NCI-H1694 treated with DMSO at 0.1 percent for 48 hours (cell line): ENCODE measurements around the gene ZXDC.

ENCODE experiments used
- DNase-seq: peaks from one replicate; lab custom pipeline; 2025; lab: John Stamatoyannopoulos, UW

The ZXDC gene

DNA sequence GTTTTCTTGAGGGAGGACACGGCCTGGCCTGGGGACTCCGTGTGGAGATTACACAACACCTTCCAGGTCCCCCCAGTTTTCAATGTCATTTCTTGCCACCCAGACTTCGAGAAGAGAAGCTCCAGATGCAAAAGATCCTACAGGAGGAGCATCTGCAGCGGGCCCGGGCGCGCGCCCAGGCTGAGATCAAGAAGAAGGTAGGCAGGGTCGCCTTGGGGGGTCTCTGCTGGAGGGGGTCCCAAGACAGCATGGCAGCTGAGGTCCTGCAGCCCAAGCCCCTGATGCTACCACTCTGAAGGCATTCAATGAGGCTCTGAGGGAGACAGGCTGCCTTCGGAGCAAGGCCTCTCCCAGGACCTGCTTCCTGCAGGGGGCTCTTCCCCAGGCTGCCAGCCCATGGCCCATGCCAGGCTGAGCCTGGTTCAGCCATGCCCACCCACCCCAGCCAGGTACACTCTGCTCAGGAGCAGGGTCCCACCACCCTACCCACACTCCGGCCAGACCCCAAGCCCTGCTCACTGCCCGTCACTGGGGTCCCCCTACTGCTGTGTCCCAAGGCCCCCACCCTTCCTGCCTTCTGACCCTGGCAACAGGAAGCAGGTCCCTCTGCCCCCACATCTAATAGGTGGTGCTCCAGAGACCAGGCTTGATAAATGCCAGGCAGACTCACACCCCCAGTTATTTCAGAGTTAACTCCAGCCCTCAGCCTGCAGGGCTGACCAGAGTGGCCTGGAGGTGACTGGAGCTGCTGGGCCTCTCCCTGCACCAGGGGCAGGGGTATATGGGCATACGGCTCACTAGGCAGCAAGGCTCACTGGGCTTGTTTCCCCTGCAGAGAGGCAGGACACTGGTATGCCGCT, 40.0 kb downstream of the ZXDC start:
- no peak for DNase-seq

DNA sequence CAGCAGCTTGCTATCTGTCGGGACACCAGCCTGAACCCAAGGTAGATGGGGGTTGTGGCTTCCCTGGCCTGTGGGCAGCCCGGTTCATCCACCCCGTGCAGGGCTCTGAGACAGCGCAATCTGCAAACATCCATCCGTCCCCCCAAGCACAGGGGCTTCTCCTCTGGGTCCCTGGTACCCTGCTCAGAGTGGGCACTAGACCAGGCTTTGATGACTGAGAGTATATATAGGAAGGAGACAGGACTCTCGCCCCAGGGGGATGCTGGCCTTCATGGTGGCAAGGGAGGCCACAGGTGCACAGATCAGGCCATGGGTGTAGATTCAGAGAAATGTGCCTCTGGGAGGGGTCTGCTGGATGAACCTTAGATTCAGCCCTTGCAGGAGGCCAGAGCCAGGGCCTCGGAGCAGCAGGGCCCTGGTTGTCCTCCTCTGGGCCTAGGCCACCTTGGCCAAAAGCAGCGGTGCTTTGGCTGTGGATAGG, 40.7 kb downstream of the ZXDC start:
- DNase-seq: no peak

DNA sequence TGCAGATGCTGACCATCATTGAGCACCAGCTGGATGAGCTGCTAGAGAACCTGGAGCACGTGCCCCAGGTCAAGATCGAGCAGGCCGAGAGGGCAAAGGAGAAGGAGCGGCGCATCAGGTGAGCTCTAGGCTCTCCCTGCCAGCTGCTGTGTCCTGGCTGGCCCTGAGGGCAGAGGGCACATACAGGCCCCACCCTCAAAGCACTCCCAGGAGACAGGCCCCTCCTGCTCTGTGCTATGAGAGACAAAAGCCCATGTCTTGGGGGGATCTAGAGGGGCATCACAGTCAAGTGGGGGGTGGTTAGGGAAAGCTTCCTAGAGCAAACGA, 41.5 kb downstream of the ZXDC start:
- DNase-seq: no peak

DNA sequence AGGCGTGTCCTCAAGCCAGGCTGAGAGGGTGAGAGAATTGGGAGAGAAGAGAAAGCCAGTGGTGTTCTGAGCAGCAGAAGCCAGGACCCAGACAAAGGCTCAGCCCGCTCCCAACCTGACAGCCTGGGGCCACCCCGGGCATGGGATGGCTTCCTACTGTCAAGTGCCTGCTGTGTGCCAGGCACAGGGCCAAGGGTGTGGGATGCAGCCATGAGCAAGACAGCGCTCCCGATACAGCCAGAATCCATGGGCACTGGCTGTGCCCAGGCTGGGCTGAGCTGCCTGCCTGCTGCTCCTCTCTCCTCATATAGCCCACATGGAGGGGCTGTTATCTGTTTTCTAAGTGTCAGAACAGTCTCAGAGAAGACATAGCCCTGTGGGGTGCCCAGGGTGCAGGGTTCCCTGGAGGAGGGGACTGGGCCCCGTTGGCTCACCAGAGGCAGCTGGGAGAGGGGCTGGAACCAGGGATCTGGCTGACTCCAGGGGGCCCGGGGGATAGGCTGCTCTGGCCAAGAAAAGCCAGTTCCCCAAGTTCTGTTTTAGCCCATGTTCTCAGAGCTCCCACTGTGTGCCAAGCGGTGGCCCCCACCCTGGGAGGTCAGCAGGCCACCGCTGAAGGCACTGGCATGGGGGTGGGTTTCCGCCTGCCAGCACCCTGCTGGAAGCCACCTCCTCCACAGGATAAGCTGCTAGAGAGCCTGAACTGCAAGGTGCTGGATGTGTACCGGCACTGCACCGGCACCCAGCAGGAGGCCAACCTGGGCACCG, 42.0 kb downstream of the ZXDC start:
- peak; percentile 54 for DNase-seq

DNA sequence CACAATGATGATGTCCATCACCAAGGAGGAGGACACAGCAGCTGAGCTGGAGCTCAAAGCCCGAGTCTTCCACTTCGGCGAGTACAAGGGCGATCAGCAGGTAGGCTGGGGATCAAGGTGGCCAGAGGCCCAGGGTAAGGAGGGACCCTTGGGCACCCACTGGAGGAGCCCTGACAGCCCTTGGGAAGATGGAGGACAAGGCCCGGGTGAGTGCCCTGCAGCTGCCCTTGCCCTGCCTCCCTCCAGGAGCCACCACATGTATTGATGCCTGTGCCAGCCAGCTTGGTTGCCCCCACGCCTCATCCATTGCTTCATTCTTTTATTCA, 42.6 kb downstream of the ZXDC start:
- DNase-seq: no peak

DNA sequence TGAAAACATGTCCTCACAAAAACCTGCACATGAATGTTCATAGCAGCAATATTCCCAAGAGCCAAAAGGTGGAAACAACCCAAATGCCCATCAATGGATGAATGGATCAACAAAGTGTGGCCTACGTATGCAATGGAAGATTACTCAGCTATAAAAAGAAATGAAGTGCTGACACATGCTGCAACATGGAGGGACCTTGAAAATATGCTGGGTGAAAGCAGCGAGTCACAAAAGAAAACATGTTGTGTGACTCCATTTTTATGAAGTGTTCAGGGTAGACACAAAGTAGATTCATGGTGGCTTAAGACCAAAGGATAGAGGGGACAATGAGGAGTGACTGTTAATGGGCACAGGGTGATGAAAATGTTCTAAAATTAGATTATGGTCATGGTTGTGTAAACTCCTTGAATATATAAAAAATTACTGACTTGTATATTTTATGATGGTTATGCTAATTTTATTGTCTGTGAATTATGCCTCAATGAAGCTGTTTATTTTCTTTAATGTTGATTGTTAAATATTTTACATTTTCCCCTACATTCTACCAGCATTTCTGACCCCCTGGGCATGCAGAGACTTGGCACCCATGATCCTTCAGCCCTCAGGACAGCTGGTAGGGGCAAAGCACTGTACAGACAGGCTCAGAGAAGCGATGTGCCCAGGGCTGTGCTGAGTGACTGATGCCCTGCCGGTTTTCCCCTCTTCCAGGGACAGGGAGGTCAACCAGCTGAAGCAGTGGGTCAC, 43.2 kb downstream of the ZXDC start:
- DNase-seq: no peak

DNA sequence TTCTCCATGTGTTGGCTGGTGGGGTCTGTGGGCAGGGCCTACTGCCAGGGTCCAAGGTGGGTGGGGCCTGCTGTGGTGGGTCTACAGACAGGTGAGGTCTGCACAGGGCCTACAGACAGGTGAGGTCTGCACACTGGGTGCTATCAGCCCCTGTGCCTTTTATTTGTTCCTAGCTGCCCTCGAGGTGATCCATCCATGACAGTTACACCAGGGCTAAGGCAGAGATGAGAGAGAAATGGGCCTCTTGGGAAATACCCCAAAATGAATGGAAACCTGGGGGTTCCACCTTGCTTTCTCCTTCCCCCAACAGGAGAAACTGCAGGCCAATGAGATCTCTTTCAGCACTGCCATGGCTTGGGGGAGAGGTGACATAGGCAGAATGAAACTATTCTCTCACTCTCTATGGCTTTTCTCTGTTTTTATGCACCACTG, 44.6 kb downstream of the ZXDC start:
- DNase-seq: no peak

DNA sequence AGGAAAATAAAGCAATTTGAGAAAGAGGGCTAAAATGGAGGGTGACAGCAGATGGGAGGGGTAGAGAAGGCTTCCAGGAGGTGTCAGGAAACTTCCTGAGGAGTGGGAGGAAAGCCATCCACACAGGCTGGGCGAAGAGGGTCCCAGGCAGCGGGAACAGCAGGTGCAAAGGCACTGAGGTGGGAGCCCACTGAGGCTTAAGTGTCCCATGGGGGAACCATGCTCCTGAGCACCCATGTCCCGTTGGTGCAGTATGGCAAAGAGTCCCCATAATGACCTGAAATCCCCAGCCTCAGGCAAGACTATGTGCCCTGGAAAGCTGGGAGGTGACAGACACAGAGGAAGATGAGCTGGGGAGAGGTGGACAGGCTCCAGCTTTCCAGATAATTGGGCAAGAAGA, 50.9 kb downstream of the ZXDC start:
- no peak for DNase-seq

DNA sequence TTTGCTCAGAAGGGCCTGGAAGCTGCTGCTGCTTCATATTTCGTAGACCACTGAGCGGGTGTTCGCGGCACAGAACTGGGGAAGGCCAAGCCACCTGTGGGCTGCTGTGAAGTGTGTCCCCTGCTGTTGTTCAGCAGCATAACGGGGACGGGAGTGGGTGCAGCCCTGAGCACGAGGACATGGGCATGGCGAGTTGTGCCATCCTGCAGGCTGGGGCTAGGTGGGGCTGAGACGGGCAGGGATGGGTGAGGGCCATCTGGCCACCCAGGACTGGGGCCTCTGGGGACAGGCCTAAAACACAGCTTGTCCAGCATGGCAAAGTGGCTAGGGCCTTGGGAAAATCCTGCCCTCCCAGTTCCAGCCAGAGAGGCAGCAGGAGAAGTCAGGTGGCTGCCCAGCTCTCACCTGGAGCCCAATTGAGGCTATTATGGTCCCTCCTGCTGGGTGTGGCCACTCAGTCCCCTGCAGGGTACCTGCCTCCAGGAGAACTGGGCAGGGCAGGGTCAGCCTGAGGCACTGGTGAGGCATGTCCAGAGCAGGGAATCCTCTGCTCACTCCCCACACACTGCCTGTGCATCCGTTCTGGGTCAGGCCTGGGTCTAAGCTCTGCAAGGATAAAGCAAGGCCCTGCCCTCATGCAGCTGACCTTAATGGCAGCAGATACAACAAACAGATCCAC, 51.5 kb downstream of the ZXDC start:
- DNase-seq: no peak

DNA sequence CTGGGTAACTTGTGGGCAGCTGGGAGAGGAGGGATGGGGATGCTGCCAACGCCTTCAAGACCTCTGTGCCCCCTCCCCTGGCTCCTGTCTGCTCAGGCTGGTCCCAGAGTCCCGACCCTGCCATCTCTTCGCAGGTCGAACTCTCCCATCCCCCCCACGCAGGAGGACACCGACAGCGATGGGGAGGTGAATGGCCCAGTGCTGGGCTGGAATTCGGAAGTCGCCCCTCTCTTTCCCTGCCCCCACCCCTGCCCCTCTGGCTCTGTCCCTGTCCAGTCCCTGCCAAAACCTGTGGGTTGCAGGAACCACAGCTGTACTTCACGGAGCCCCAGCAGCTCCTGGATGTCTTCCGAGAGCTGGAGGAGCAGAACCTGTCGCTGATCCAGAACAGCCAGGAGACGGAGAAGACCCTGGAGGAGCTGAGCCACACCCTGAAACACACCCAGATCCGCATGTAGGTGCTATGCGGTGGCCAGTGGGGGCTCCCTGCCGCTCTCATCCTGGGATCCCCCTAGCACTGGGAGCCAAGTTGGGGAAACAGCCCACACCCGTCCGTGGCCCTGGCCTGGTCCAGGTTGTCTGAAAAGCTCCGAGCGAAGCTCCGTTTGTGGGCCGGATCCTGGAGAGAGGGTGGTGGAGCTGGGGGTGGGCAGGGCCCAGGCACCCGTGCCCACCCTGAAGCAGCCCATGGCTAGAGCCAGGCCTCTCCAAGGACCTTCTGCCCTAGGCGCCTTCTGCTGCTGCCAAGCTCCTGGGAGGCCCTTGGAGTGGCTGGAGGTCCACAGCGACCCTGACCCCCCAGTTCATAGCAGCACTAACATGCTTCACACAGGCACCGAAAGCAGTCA, 52.3 kb downstream of the ZXDC start:
- DNase-seq: no peak

DNA sequence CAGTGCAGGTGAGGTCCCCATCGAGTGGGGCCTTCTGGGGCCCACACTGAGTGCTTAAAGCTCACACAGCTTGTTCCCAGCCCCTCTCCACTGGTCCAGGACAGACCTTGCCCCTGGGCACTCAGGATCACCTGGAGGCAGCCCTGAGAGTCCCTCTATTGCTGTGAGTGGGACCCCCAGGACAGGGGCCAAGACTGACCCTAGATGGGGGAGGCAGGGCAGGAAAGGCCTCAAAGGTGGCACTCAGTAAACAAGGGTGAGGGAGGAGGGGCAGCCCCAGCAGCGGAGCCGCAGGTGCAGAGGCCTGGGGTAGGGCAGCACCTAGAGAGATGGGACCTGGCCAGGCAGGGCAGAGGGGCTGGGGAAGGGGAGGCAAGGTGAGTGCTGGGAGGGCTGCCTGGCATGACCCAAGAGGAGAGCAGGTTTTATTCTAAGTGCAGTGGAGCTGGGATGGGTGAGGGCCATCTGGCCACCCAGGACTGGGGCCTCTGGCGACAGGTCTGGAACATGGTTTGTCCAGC, 53.1 kb downstream of the ZXDC start:
- no peak for DNase-seq

DNA sequence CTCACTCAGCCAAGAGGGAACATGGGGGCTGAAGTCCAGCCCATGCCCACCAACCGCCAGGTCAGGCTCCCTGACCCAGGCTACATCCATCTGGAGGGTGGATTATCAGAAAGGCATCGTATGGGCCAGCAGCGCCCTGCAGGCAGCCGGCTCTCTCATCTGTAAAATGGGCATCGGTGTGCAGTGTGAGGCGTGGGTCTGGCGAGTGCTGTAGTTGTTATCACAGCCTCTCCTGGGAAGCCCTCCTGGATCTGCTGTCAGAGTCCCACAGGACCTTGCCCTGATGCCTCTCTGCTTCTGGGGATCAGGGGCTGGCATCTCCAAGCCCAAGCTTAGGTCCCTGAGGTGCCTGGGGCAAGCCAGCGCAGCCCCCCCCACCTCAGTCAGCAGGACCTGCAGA, 53.6 kb downstream of the ZXDC start:
- DNase-seq: no peak

DNA sequence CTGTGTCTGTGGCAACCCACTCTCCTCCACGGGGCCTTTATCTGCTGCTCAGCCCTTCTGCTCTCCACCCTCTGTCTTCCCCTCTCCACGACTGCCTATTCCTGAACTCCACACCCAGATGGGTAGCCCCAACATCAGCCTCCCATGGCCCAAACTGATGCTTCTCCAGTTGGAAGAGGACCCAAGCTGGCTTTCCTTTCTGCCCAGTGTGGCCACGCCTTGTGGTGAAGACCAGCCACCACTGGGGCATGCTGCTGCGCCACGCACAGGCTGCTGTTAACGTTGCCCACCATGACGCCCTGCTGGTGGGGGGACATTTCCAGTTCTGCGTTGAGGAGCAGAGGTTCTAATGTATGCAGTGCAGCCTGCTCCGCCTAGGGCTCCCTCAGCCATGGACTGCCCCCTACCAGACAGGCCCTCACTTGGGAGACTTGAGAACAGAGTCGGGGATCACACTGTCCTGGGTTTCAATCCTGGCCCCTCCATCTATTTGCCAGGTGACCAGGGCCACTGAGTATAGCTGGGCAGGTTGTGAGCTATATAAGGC, 54.0 kb downstream of the ZXDC start:
- DNase-seq: no peak

DNA sequence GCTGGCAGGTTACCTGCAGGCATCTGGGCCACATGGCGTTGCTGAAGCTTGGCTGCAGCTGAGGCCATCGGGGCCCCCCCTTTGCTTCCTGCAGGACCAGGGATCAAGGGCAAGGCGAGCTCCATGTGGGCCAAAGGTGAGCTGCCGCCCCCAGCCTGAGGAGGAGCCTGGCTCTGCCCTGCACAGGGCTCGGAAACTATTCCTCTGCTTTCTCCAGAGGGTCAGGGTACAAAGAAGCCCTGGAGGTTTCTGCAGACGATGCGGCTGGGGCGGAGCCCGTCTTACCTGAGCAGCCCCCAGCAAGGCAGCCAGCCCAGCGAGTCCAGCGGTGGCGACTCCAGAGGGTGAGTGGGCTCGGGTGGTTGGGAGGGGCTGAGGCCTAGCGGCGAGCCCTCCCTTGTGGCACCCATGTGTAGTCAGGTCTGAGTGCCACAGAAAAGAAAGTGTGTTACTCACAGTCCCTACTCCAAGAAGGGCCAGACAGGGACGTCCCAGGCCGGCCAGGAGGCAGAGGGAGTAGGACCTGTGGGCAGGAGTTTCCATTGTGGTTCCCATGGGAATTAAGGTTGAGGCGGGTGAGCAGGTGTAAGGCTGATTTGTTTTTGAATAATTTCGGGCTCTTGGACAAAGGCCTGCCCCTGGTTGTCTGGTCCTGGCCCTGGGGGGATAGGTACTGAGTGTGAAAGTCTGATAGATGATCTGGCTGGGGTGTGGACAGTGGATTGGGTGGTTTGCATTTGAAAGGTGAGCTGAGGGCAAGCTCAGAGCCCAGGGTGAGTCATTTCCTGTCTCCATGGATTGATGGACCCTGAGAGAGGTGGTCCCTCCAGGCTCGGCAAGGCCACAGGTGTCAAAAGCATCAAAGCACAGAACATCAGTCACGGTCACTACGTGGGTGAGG, 55.6 kb downstream of the ZXDC start:
- no peak for DNase-seq

DNA sequence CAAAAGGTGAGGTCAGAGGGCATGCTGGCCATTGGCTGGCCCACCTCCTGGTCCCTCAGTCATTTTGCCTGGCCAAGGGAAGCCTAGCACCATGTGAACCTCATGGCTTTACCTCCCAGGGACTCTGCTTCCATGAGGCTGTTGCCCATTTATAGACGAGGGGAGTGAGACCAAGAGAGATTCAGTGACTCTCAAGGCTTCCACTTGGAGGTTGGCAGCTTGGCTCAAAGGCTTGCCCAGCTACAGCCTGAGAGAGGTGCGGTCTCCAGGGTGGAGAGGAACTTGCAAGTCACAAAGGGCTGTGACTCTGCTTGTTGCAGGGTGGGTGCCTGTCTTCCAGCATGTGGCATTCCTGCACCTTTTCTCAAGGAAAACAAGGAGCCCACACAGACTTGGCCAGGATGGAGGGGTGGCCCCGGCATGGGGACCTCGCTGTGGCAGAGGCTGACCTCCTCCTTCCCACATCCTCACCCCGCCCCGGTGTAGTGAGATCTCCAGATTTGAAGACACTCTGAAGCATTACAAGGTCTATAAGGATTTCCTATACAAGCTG, 56.5 kb downstream of the ZXDC start:
- DNase-seq: no peak

DNA sequence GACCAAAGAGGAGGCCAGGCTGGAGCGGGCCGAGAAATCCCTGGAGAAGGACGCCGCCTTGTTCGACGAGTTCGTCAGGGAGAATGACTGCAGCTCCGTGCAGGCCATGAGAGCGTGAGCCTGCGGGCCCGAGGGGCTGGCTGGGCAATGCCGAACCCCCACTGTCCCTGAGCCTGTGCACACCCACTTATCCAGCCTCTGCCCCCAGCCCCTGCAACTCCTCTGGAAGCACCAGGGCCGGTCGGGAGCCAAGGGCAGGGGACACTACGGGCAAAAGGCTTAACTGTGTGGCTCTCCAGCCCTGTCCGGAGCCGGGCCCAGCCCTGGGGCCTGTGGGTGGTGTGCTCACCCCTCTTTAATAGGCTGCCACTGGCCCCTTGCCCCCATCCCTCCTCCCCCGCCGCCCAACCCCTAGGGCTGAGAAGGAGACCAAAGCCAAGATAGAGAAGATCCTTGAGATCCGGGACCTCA, 57.0 kb downstream of the ZXDC start:
- DNase-seq: no peak

DNA sequence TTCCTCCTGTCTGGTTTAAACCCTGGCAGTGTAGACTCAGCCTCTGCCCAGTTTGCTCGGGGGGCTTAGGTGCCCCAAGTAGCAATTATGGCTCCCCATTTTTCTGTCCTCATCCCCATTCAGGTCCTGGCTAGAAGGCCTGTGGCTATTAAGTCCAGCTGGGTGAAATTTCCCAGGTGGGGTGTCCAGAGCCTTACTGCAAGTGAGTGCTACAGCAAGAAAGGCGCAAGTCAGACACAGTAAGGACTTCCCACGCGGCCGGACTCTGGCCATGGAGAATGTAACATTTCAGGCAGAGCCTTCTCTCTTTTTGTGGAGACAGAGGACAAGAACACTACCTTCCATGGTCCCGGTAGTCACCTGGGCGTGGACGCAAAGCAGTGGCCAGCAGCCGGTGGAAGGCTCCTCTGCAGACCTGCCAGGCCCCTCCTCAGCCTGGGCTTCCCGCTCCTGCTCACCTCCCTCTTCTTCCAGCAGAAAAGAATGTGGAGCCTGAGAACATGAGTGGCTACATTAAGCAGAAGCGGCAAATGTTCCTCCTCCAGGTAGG, 57.6 kb downstream of the ZXDC start:
- no peak for DNase-seq

DNA sequence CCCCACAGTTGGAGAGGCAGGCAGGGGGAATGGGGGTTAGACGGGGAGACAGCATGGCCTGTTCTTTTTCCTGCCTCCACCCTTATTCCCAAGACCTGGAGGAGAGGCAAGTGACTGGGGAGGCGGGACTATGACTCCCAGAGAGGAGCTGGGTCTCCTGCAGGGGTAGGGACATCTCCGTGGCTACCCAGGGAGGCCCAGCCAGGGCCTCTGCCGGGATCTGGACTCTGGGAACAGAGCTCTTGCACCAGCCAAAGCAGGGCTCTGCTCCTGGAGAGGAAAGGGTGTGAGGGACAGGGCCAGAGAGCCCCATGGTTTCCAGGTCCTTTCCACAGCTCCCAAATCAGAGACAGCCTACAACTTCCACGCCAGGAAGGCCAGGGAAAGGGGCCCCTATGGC, 58.2 kb downstream of the ZXDC start:
- no peak for DNase-seq

DNA sequence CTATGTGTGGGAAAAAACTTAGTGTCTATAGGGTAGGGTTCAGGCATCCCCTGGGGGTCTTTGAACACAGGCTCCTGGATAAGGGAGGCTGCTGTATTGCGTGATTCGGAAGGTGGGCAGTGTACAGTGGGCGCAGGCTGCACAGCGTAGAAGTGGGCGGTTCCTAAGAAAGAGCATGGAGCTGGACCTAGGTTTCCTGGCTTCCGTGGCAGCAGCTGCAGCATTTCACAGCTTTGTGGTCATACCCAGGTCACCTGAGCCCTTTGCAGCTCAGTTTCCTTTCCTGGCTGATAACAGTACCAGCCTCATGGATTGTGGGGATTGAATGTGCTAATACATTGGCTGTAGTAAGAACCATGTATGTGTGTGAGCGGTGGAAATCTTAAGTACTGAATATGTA, 58.7 kb downstream of the ZXDC start:
- no peak for DNase-seq
